Endothelial cell (in vitro differentiated cells): ENCODE results near the gene KAZN. TPM values are rescaled to one million over a fixed set of nuclear protein-coding genes. Genes with fewer than 3 reads are reported as not detected.

Experiments used
- DNase-seq: peaks from one replicate; pipeline ENCODE4 v3.0.0; 2021; ENCODE audit warnings: low spot score
- H3K27ac Mint-ChIP-seq: one replicate; pipeline ENCODE4 v1.8.0; 2021; ENCODE audit warnings: mixed read lengths, inconsistent platforms; ENCODE audit not compliant: unreplicated experiment
- H3K27me3 Mint-ChIP-seq: one replicate; pipeline ENCODE4 v1.8.0; 2021; ENCODE audit warnings: mild to moderate bottlenecking, moderate library complexity, mixed read lengths, inconsistent platforms; ENCODE audit not compliant: unreplicated experiment
- H3K36me3 Mint-ChIP-seq: one replicate; pipeline ENCODE4 v1.8.0; 2021; ENCODE audit warnings: mild to moderate bottlenecking, low read depth, mixed read lengths, inconsistent platforms; ENCODE audit not compliant: unreplicated experiment
- H3K4me1 Mint-ChIP-seq: one replicate; pipeline ENCODE4 v1.8.0; 2021; ENCODE audit warnings: mild to moderate bottlenecking, mixed read lengths, inconsistent platforms; ENCODE audit not compliant: unreplicated experiment
- H3K4me3 Mint-ChIP-seq: one replicate; pipeline ENCODE4 v1.8.0; 2021; ENCODE audit warnings: mild to moderate bottlenecking, mixed read lengths, inconsistent platforms; ENCODE audit not compliant: unreplicated experiment
- H3K9me3 Mint-ChIP-seq: one replicate; pipeline ENCODE4 v1.8.0; 2021; ENCODE audit warnings: mixed read lengths, inconsistent platforms; ENCODE audit not compliant: unreplicated experiment
- CTCF ChIP-seq: fragments of 200-600 bp; sonication (generic); IDR thresholded peaks from one replicate; pipeline ENCODE4 v1.5.0; 2021; ENCODE audit warnings: antibody characterized with exemption; ENCODE audit not compliant: unreplicated experiment
- total RNA-seq: library from RNA; stranded (reverse); fragmentation: NEBNext Ultra II Directional; extraction: Animal tissue kit (Norgen Biotek cat#: 25700); gene quantifications from one replicate; pipeline ENCODE4 v1.2.1, GENCODE V29; 2021; ENCODE audit not compliant: unreplicated experiment

The KAZN gene
- total RNA-seq, 1 donor from 2014 or later, result 10.1 TPM

- DNase-seq, result no peak
- Mint-ChIP-seq H3K27me3 (peaks cover 5% of the 10 kb centered on the region), H3K4me1 (peaks cover 13% of the 10 kb centered on the region), H3K27ac (no peak overlapping the region), H3K4me3 (no peak overlapping the region), H3K9me3 (no peaks in the 10 kb centered on the region), H3K36me3 (peaks cover 6% of the 10 kb centered on the region)
- TF ChIP-seq CTCF, result no peak
These were observed 397.9 kb downstream of the KAZN start for GRCh38 chr1:14996133-14997050.

GRCh38 chr1:14997646-14998276 is 399.3 kb downstream of the KAZN start:
- DNase-seq, result no peak
- Mint-ChIP-seq H3K27ac (no peak overlapping the region), H3K9me3 (no peaks in the 10 kb centered on the region), H3K4me1 (peaks cover 10% of the 10 kb centered on the region), H3K4me3 (no peak overlapping the region), H3K36me3 (peaks cover 3% of the 10 kb centered on the region), H3K27me3 (peaks cover 5% of the 10 kb centered on the region)
- no peak for TF ChIP-seq CTCF

- no peak for DNase-seq
- no peak overlapping the region for H3K27ac Mint-ChIP-seq
- peaks cover 3% of the 10 kb centered on the region for H3K36me3 Mint-ChIP-seq
- peaks cover 3% of the 10 kb centered on the region for H3K27me3 Mint-ChIP-seq
- peaks cover 17% of the 10 kb centered on the region for H3K4me1 Mint-ChIP-seq
- H3K4me3 Mint-ChIP-seq, result no peak overlapping the region
- TF ChIP-seq CTCF, result no peak
- H3K9me3 Mint-ChIP-seq, result no peaks in the 10 kb centered on the region
These were observed 401.0 kb downstream of the KAZN start for GRCh38 chr1:14999441-14999840.

GRCh38 chr1:15000030-15000429 is 401.5 kb downstream of the KAZN start:
- Mint-ChIP-seq H3K9me3 (no peaks in the 10 kb centered on the region), H3K27me3 (peaks cover 3% of the 10 kb centered on the region), H3K4me1 (peaks cover 15% of the 10 kb centered on the region), H3K27ac (no peak overlapping the region), H3K36me3 (peaks cover 3% of the 10 kb centered on the region), H3K4me3 (no peak overlapping the region)
- no peak for TF ChIP-seq CTCF
- no peak for DNase-seq

- TF ChIP-seq CTCF, result no peak
- Mint-ChIP-seq H3K27me3 (peaks cover 3% of the 10 kb centered on the region), H3K4me3 (no peak overlapping the region), H3K27ac (no peak overlapping the region), H3K9me3 (no peaks in the 10 kb centered on the region), H3K36me3 (peaks cover 3% of the 10 kb centered on the region), H3K4me1 (peaks cover 19% of the 10 kb centered on the region)
- DNase-seq, result no peak
These were observed 402.2 kb downstream of the KAZN start for GRCh38 chr1:15000671-15001070.
